HG02798 (cell line): Measurements from ENCODE around the gene TGFBR3.
A peak's percentile ranks its signal among the peaks of the same experiment; 100 is the strongest.

Source experiments
- ATAC-seq: cut with Tn5 transposase; IDR thresholded peaks from one replicate; pipeline ENCODE4 v1.9.1; 2021; ENCODE audit warnings: mild to moderate bottlenecking; ENCODE audit not compliant: unreplicated experiment, poor library complexity

Gene TGFBR3

GRCh38 chr1:91885716-91886506 lies at the start of gene TGFBR3:
TSS of gene TGFBR3 (minus strand) at chr1:91886151. CDS start at chr1:91861531, 24,620 bp downstream.
- peak; percentile 73 for ATAC-seq

- ATAC-seq: no peak
Observed at GRCh38 chr1:91929250-91929649, 43.3 kb upstream of the TGFBR3 start.

- no peak for ATAC-seq
Observed at GRCh38 chr1:91928026-91928425, 42.1 kb upstream of the TGFBR3 start.

DNA sequence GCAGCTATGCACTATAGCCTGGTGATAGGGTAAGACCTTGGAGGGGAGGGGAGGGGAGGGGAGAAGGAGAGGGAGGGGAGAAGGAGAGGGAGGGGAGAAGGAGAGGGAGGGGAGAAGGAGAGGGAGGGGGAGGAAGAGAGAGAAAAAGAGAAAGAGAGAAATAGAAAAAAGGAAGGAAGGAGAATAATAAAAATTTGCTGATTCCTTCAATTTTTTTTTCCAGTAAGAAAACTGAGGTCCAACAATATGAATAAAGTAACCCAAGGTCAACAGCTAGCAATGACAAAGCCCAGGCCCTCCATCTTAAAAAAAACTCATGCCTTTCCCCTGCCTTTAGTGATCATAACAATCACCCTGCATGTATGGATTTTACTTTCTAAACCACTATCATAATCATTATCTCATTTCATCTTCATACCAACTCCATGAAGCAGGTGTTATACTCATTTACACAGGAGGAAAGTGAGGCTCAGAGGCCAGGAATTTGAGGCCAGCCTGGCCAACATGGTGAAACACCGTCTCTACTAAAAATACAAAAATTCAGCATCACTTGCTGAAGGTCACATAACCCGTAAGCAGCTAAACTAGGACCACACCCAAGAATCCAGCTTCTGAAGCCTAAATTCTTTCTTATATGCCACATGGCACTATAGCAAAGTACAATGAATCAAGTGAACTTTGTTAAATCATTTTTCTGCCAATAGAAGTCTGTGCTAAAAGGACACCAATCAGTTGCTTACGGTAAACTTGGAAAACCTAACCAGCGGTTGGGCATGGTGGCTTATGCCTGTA lies 39.9 kb upstream of the TGFBR3 start:
- ATAC-seq: no peak

GRCh38 chr1:91924146-91924545 lies 38.2 kb upstream of the TGFBR3 start:
- ATAC-seq: no peak

- ATAC-seq: no peak
Observed at GRCh38 chr1:91919962-91920361, 34.0 kb upstream of the TGFBR3 start.

DNA sequence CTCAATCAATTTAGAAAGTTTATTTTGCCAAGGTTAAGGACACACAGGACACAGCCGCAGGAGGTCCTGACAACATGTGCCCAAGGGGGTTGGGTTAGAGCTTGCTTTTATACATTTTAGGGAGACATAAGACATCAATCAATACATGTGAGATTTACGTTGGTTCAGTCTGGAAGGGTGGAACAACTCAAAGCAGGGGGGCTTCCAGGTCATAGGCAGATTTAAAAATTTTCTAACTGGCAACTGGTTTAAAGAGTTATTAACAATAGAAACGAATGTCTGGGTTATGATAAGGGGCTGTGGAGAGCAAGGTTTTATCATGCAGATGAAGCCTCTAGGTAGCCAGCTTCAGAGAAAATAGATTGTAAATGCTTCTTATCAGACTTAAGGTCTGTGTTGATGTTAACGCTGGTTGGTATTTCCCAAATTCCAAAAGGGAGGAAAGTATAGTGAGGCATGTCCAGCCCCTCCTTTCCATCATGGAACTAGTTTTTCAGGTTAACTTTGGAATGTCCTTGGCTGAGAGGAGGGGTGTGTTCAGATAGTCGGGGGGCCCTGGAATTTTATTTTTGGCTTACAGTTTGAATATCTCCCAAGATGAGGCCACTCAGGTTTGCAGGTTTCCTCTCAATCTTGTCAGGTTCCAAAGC lies 31.0 kb upstream of the TGFBR3 start:
- ATAC-seq: no peak

DNA sequence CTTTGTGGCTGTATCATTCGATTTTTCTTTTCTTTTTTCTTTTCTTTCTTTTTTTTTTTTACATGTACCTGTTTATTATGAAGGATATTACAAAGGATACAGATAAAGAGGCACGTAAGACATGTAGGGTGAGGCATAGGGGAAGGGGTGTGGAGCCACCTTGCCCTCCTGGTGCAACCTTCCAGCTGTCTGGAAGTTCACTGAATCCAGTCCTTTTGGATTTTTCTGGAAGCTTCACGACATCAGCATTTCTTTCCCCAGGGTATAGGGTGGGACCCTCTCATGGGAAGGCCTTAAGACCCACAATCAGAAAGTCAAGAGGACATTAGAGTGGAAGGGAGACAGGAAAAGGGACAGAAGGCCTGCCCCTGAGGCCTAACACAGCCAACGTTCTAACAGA lies 30.1 kb upstream of the TGFBR3 start:
- ATAC-seq: no peak

- no peak for ATAC-seq
Observed at GRCh38 chr1:91913018-91913417, 27.1 kb upstream of the TGFBR3 start.

- no peak for ATAC-seq
Observed at GRCh38 chr1:91912266-91912665, 26.3 kb upstream of the TGFBR3 start.

DNA sequence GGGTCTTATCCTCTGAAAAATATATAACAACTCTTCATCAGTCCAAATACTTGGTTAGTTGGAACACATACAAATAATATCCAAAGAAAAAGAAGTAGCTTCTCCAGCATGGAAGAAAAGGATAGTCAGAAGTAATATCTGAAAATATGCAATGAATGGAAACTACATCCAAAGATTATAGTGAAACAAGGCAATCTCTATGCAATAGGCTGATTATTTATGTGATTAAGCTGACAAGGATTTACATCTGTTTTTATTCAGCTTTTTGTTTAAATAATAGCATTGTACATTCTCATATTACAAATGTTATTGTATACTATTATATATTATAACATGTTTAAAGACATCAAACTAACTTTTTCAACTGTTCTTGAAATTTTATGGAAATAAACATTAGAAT lies 15.3 kb upstream of the TGFBR3 start:
- ATAC-seq: no peak

DNA sequence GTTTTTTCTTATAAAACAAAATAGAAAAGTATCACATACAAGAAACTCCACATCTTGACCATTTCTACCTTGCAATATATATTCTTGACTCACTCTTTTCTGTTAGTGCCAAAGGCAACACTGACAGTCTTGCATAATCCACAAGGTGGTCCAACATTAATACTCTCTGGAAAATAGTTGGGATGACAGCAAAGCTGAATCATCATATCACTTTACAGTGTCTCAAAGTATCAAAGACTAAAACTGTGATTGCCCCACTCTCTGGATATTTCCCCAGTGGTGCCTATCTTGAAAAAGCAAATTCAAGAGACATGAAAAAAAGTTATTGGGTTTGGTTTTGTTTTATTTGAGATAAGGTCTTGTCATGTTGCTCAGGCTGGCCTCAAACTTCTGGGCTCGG lies 14.6 kb upstream of the TGFBR3 start:
- no peak for ATAC-seq

- ATAC-seq: no peak
Observed at GRCh38 chr1:91897016-91897415, 11.1 kb upstream of the TGFBR3 start.

DNA sequence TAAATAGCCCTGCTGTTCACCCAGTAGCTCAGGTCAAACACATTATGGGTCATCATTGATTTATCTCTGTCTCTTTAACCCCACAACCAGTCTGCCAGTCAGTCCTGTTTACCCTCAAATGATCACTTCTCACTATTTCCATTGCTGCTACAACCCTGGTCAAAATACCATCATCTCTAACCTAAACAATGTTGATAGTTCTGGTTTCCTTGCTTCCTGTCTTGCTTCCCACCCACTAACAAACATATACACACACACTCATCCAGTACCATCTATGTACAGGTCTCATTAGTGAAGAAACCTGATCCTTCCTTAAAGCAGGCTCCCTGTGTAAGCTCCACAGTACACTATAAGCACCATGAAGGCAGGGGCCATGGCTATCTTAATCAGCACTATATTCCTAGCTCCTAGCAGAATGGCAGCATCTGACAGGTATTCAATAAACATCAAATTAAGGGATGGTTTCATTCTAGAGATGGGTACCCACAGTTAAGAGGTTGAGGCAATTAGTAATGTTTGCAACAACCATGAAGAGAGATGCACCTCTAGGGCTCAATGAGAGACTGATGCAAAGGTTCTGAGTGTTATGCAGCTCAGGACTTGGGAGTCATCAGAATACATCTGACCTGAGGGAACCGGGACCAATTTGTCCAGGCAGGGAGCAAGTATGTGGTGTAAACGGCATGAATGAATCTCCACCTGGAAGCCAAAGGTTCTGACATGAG lies 10.0 kb upstream of the TGFBR3 start:
- no peak for ATAC-seq

- ATAC-seq: no peak
Observed at GRCh38 chr1:91894036-91894761, 8.2 kb upstream of the TGFBR3 start.

- no peak for ATAC-seq
Observed at GRCh38 chr1:91891969-91892368, 6.0 kb upstream of the TGFBR3 start.

DNA sequence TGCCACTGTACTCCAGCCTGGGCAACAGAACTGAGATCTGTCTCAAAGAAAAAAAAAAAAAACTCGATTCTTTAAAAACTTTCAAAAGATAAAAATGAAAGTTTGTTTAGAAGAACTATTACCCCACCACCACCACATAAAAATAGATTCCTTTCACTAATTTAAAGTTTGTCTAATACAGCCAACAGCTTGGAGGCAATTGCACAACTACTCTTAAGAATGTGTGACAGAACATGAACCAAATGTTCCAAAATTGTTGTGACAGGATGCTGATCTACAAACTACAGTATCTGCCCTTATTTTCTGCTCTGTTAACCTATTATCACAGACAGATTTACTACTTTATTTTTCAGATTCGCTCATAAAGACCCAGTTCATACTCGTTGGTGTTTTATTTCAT lies 5.5 kb upstream of the TGFBR3 start:
- no peak for ATAC-seq

DNA sequence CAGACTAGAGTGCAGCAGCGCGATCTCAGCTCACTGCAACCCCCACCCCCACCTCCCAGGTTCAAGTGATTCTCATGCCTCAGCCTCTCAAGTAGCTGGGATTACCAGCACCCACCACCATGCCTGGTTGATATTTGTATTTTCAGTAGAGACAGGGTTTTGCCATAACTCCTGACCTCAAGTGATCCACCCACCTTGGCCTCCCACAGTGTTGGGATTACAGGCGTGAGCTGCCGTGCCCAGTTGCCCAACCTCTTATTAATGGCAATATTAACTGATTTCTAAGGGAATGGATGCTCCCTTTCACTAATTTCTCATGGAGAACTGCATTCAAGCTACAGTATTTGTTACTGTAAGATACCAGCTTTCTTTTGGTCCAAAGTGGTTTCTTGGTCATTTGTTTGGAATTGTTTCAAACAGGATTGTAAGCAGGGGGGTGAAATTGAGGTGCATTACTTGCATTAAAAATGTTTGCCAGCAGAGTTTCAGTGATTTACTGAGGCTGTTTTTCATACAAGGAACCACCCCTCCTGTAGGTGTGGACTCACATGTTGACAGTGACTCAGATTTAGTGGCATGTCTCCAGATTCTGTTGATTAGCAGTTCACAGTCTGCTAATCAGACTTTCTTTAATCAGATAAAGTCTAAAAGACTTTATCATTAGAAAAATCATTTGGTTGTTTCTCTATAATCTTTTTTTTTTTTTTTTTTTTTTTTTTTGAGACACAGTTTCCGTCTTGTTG lies 3.9 kb upstream of the TGFBR3 start:
- no peak for ATAC-seq

- ATAC-seq: peak; percentile 10
Observed at GRCh38 chr1:91885213-91885715, 687 bp downstream of the TGFBR3 start.
